SK-MEL-5 (cell line): Measurements from ENCODE around the gene CACNA1C. TPM values are rescaled to one million over a fixed set of nuclear protein-coding genes. Genes with fewer than 3 reads are reported as not detected.

ENCODE experiments used
- DNase-seq: peaks from one replicate; pipeline ENCODE4 v3.0.0-alpha.2; 2016; ENCODE audit warnings: low read depth, low spot score
- in situ Hi-C: cut with HindIII; loops from 2 replicates; pipeline ENCODE4 v1.10.0; 2016; ENCODE audit warnings: low sequenced_read_pairs, high pct_unique_total_duplicates, low pct_unique_long_range_greater_than_20kb
- total RNA-seq: library from RNA; depleted of rRNA; stranded (reverse); fragments of >200 nt; shearing (Covaris generic); gene quantifications from 2 replicates; pipeline ENCODE4 v1.2.3, GENCODE V29; 2014

The CACNA1C gene
- total RNA-seq, 1 experiment from 2014 or later, result 0.05 TPM

GRCh38 chr12:2145433-2145998 lies 92.7 kb downstream of the CACNA1C start:
- in situ Hi-C loops, result no loop called here

GRCh38 chr12:2147335-2147734 lies 94.5 kb downstream of the CACNA1C start:
- in situ Hi-C loops, result no loop called here
- DNase-seq, result no peak

More at GRCh38 chr12:2145433-2145998, 92.7 kb downstream of the CACNA1C start:
- DNase-seq, result no peak

- DNase-seq, result no peak
- in situ Hi-C loops, result no loop called here
These were observed 96.3 kb downstream of the CACNA1C start for GRCh38 chr12:2149091-2149490.

DNA sequence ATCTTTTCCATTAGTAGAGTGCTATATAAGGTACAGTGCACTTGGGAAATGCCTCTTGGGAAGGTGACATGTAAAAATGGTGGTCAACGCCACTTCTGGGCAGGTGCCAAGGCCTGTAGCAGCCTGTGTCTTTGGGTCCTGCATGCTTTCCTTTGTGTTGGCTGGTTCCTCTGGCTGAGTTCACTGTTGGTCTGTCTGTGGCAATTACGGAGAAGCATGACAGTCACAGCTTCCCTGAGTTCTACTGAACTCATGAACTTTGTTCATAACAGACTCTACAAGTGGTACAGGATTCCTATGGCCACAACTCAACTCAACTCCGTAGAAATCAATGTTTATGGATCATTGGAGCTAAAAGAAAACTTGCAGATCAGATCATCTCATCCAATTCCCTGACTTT lies 98.0 kb downstream of the CACNA1C start:
- in situ Hi-C loops, result no loop called here
- DNase-seq, result no peak

DNA sequence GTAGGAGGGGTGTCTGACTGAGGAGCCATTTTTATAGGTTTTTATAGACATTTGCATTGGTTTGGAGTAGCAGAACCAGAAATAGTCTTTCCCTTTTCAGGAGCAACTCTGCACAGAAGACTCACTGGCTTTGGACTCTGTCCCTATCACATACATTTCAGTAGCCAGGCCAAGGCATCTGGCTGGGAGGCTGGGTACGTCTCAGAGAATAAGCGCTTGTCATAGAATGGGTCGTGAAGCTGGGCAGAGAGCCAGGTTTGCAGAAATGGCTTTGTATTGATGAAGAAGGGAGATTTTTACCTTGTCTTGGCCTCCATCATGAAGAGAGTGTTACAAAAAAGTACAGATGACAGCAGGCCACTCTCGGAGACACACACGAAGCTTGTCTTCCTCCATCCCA lies 98.6 kb downstream of the CACNA1C start:
- no peak for DNase-seq
- in situ Hi-C loops, result no loop called here

GRCh38 chr12:2152134-2152533 lies 99.3 kb downstream of the CACNA1C start:
- in situ Hi-C loops, result no loop called here
- no peak for DNase-seq

DNA sequence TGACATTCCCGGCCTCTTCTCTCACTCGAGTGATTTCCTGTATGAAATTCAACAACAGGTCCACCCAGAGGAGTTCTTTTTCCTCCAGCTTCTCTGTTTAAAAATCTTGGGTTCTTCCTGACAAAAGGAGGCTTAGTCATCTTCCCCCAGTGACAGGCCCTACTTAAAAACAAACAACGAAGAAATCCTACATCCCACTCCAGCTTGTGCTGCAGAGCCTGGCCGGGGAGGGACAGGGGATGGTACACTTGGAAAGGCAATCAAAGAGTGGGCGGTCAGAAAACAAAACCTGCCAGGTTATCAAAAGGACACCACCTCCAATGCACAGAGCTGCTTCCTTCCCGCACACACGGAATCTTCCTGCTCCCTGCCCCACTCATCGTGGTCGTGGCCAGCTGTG lies 101.3 kb downstream of the CACNA1C start:
- DNase-seq, result no peak
- in situ Hi-C loops, result no loop called here

DNA sequence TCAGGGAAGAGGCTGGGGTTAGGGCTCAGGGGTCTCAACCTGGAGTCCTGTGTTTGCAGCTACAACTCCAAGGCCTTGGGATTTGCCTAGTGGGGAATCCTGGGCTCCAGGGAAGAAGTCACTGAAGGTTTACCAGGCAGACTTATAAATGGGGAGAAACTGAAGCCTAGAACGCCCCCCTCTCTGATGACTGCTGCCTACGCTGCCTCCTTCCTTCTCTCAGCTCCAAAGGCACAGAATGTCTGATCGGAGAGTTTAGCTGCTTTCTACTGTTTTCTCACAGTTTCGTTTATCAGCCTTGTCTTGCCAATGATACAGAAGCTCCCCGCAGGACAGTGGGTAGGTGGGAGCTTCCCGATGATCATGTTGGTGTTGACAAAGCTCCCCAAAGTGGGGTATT lies 101.7 kb downstream of the CACNA1C start:
- in situ Hi-C loops, result no loop called here
- DNase-seq, result no peak

- in situ Hi-C loops, result no loop called here
- DNase-seq, result no peak
These were observed 103.5 kb downstream of the CACNA1C start for GRCh38 chr12:2156333-2156732.

DNA sequence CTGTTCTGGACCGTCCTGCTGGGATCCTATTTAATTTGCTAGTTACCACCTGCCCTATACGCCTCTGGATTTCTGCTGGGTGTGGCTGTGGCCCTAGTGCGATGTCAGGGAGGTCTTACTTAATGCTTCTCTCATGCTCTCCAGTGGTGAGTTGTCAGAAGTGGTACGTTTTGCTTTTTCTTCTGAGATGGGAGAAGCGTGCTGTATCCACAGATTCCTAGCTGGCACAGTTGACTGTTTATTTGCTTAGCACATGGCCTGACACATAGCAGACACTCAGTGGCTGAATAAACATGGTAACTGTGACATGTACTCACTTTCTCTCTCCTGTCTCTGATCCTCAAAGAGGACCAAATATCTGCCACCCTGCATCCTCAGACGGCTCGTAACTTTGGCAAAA lies 107.3 kb downstream of the CACNA1C start:
- in situ Hi-C loops, result no loop called here

GRCh38 chr12:2161473-2161872 lies 108.7 kb downstream of the CACNA1C start:
- in situ Hi-C loops, result no loop called here

More for the DNA sequence above, 107.3 kb downstream of the CACNA1C start:
- DNase-seq, result no peak

DNA sequence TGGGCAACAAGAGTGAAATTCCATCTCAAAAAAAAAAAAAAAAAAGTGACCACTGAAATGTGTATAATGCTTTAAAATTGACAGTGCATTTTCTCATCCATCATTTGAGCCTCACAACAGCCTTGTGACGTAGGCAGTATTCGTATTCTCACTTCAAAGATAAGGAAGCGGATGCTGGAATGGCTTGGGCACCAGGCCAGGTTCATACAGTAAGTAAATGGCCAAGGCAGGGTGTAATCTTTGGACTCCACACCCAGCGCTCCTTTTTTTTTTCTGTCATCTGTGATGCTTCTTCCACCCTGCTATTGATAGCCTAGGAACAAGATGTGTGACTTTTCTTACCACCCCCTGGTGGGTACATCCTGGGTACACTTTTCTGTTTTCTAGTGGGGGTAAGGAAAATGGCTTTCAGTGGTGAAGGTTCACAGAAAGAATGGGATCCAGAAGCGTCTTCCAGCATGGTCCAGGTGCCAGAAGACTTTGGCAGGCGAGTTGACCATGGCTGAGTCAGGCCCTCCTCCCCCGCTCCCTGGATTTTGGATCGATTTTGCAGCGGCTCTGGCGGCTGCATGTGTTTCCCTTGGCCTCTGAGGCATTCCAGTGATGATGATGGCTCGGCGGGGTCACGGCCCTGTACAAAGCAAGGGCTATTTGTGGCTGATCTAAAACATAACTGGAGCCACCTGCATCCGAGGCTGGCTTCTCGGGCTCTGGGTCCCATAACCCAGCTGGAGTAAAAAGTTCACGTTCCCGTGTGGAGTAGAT lies 110.6 kb downstream of the CACNA1C start:
- in situ Hi-C loops, result no loop called here
- DNase-seq, result no peak

More at GRCh38 chr12:2161473-2161872, 108.7 kb downstream of the CACNA1C start:
- DNase-seq, result no peak

- DNase-seq, result no peak
- in situ Hi-C loops, result no loop called here
These were observed 112.2 kb downstream of the CACNA1C start for GRCh38 chr12:2165021-2165420.

- DNase-seq, result no peak
- in situ Hi-C loops, result no loop called here
These were observed 113.1 kb downstream of the CACNA1C start for GRCh38 chr12:2165927-2166326.

DNA sequence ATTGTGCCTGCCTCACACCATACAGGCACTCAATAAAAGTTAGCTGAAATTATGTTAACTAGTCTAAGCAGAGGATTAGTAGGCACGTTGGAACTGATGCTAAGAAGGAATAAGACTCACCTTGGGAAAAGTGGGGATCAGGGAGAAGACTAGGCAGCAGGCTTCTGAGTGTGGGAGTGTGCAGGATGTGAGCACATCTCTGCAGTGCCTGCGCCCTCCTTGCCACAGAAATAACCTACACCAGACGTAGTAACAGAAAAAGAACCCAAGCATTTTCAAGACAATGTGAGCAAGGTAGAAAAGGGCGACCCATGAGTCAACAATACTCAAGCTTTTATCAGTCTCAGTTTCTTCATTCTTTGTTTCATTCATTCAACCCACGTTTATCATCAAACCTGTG lies 113.9 kb downstream of the CACNA1C start:
- DNase-seq, result no peak
- in situ Hi-C loops, result no loop called here

GRCh38 chr12:2167231-2167630 lies 114.4 kb downstream of the CACNA1C start:
- in situ Hi-C loops, result no loop called here
- no peak for DNase-seq

DNA sequence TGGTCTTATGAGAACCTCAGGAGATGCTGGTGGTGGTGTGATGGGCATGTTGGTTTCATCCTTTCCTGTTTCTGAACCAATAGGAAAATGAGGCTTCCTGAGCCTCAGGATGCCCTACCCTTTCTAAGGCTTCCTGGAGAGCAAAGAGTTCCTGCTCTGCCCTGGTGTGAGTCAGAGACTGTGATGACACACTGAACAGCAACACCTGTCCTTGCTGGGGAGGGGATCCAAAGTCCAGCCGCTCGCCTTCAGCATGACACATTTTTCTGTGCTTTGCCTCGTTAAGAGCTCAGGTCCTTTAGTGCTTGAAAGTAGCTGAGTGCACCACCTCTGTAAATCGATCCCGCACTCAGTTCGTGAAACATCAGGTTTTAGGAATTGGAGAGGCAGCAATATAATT lies 116.0 kb downstream of the CACNA1C start:
- in situ Hi-C loops, result no loop called here

GRCh38 chr12:2169489-2169888 lies 116.7 kb downstream of the CACNA1C start:
- DNase-seq, result no peak
- in situ Hi-C loops, result no loop called here

More for the DNA sequence above, 116.0 kb downstream of the CACNA1C start:
- DNase-seq, result no peak

GRCh38 chr12:2169940-2170339 lies 117.2 kb downstream of the CACNA1C start:
- no peak for DNase-seq
- in situ Hi-C loops, result no loop called here
